Retinal pigment epithelial cell (primary cell): ENCODE results near the gene EVI5.
"Not testable (repeated sequence)": the region's sequence is repeated elsewhere in the genome, so short reads cannot be mapped to it uniquely, and the experiment has no call there.

Experiments used
- DNase-seq: peaks from one replicate; pipeline ENCODE4 v3.0.0-alpha.2; 2010; ENCODE audit warnings: low read depth
- H3K4me3 ChIP-seq: 2 replicates; pipeline ENCODE4 v1.5.1; 2011; ENCODE audit warnings: mild to moderate bottlenecking, low read length, control low read depth, moderate library complexity
- TF ChIP-seq, protein P1 (sequence below): conservative IDR thresholded peaks from 2 replicates; pipeline ENCODE4 v1.5.1; 2011; ENCODE audit warnings: low read depth, low read length, control low read depth, inconsistent platforms

EVI5 gene

DNA sequence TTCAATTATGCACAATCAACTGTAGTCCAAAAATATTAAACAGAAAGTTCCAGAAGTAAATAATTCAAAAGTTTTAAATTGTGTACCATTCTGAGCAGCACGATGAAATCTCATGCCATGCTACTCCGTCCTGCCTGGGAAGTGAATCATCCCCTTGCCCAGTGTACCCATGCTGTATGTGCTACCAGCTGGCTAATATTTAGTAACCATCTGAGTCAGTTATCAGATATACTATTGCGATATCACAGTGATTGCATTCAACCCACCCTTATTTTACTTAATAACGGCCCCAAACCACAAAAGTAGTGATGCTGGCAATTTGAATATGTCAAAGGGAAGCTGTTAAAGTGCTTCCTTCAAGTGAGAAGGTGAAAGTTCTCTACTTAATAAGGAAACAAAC is 56.2 kb downstream of the EVI5 start:
- TF ChIP-seq, protein P1, sequence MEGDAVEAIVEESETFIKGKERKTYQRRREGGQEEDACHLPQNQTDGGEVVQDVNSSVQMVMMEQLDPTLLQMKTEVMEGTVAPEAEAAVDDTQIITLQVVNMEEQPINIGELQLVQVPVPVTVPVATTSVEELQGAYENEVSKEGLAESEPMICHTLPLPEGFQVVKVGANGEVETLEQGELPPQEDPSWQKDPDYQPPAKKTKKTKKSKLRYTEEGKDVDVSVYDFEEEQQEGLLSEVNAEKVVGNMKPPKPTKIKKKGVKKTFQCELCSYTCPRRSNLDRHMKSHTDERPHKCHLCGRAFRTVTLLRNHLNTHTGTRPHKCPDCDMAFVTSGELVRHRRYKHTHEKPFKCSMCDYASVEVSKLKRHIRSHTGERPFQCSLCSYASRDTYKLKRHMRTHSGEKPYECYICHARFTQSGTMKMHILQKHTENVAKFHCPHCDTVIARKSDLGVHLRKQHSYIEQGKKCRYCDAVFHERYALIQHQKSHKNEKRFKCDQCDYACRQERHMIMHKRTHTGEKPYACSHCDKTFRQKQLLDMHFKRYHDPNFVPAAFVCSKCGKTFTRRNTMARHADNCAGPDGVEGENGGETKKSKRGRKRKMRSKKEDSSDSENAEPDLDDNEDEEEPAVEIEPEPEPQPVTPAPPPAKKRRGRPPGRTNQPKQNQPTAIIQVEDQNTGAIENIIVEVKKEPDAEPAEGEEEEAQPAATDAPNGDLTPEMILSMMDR: no peak
- DNase-seq: no peak
- no peak overlapping the region for H3K4me3 ChIP-seq

GRCh38 chr1:92723713-92724112 is 61.2 kb downstream of the EVI5 start:
- not testable (repeated sequence) for DNase-seq, H3K4me3 ChIP-seq

GRCh38 chr1:92721886-92722285 is 63.0 kb downstream of the EVI5 start:
- no peak for DNase-seq
- TF ChIP-seq, protein P1: no peak
- no peak overlapping the region for H3K4me3 ChIP-seq

- not testable (repeated sequence) for DNase-seq, H3K4me3 ChIP-seq
Observed at GRCh38 chr1:92721157-92721556, 63.8 kb downstream of the EVI5 start.

DNA sequence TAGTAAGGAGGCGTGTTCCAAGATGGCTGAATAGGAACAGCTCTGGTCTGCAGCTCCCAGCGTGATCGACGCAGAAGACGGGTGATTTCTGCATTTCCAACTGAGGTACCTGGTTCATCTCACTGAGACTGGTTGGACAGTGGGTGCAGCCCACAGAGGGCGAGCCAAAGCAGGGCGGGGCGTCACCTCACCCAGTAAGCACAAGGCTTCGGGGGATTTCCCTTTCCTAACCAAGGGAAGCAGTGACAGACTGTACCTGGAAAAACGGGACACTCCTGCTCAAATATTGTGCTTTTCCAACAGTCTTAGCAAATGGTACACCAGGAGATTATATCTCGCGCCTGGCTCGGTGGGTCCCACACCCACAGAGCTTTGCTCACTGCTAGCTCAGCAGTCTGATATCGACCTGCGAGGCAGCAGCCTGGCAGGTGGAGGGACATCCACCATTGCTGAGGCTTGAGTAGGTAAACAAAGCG is 69.4 kb downstream of the EVI5 start:
- not testable (repeated sequence) for DNase-seq

DNA sequence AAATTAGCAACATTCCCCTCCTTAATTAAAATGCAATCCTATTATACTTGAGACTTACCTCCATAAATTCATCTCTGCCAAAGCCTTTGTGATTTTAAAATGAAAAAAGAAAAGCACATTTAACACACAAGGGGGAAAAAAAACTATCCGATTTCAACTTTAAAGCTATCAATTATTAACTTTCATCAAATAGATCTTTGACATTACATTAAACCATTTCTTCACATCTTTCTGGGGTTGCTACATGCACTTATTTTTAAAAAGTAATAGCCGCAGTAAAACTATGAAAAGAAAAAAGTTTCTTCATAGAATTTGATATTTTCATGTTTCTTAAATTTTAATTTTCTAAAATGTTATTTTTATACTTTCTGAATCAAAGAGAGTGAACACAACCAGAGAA is 71.0 kb downstream of the EVI5 start:
- no peak overlapping the region for H3K4me3 ChIP-seq
- no peak for DNase-seq
- TF ChIP-seq, protein P1: no peak

More for the DNA sequence above, 69.4 kb downstream of the EVI5 start:
- not testable (repeated sequence) for H3K4me3 ChIP-seq

- H3K4me3 ChIP-seq: no peak overlapping the region
- peak; percentile 13 for DNase-seq
- TF ChIP-seq, protein P1: no peak
Observed at GRCh38 chr1:92711473-92712165, 73.3 kb downstream of the EVI5 start.

GRCh38 chr1:92709738-92710137 is 75.2 kb downstream of the EVI5 start:
- no peak overlapping the region for H3K4me3 ChIP-seq
- TF ChIP-seq, protein P1: no peak
- peak; percentile 66 for DNase-seq
